Liver (tissue), 3 donors: ENCODE data around the gene PLA2R1.
A peak's percentile ranks its signal among the peaks of the same experiment; 100 is the strongest.

Experiments
- FOXA1 ChIP-seq: IDR thresholded peaks from 2 replicates; pipeline ENCODE4 v1.6.1; 2016; ENCODE audit warnings: antibody characterized with exemption
- GABPA ChIP-seq, 2 donors: IDR thresholded peaks in 1 of 2; conservative IDR thresholded peaks in 1 of 2; 2 replicates each; pipeline ENCODE4 v1.6.1; 2016; ENCODE audit warnings: antibody characterized with exemption in 2 of 2, mild to moderate bottlenecking in 1 of 2, moderate library complexity in 1 of 2
- JUND ChIP-seq, 2 donors: IDR thresholded peaks; 2 replicates each; pipeline ENCODE4 v1.6.1; 2016; ENCODE audit warnings: antibody characterized with exemption in 2 of 2
- SP1 ChIP-seq: IDR thresholded peaks from 2 replicates; pipeline ENCODE4 v1.6.1; 2018; ENCODE audit warnings: antibody characterized with exemption, mild to moderate bottlenecking
- TAF1 ChIP-seq: conservative IDR thresholded peaks from 2 replicates; pipeline ENCODE4 v1.6.1; 2016; ENCODE audit warnings: antibody characterized with exemption, mild to moderate bottlenecking
- TF ChIP-seq, protein P1 (sequence below): fragments of 150-350 bp; IDR thresholded peaks from 2 replicates; pipeline ENCODE4 v1.5.1; 2017; ENCODE audit warnings: improper control_type of control experiment, low read depth, low read length; ENCODE audit not compliant: missing input control
- TF ChIP-seq, protein P2 (sequence below): IDR thresholded peaks from 2 replicates; pipeline ENCODE4 v1.6.1; 2016; ENCODE audit warnings: antibody characterized with exemption
- TF ChIP-seq, protein P3 (sequence below): IDR thresholded peaks from 2 replicates; pipeline ENCODE4 v1.6.1; 2016; ENCODE audit warnings: antibody characterized with exemption
- TF ChIP-seq, protein P4 (sequence below): IDR thresholded peaks from 2 replicates; pipeline ENCODE4 v1.6.1; 2016; ENCODE audit warnings: antibody characterized with exemption, mild to moderate bottlenecking
- donor health status: healthy.
- donor health status: healthy.

DNA sequence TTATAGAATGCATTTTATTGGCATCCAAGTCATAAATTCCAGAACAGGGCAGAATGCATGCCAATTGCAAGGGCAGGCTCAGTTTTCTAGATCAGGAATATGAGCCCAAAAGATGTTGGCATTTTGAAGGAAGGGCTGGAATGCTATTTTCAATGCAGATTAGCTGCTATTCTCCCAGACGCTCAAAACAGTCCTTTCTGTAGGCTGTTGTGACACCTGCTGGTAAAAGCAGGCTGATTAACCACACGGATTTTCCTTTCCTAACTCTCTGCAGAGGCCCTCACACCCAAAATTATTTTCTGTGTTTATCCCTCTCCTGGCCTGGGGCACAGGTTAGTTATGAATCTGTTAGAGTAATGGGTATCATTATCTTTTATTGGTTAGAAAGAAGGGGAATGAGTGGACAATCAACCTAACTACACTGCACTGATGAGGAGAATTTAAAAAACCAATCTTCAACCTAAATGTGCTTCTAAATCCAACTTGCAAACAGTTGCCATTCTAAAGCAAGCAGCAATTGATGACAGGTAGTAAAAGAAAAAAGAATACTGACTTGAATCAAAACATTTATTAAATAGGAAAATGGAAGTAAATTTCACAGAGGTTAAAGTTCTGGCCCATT is 94.0 kb downstream of the PLA2R1 start:
- TF ChIP-seq, protein P1, sequence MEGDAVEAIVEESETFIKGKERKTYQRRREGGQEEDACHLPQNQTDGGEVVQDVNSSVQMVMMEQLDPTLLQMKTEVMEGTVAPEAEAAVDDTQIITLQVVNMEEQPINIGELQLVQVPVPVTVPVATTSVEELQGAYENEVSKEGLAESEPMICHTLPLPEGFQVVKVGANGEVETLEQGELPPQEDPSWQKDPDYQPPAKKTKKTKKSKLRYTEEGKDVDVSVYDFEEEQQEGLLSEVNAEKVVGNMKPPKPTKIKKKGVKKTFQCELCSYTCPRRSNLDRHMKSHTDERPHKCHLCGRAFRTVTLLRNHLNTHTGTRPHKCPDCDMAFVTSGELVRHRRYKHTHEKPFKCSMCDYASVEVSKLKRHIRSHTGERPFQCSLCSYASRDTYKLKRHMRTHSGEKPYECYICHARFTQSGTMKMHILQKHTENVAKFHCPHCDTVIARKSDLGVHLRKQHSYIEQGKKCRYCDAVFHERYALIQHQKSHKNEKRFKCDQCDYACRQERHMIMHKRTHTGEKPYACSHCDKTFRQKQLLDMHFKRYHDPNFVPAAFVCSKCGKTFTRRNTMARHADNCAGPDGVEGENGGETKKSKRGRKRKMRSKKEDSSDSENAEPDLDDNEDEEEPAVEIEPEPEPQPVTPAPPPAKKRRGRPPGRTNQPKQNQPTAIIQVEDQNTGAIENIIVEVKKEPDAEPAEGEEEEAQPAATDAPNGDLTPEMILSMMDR = peak; percentile 35
- TF ChIP-seq GABPA (IDR thresholded peaks at IDR 0.05 in 1 of 2, conservative IDR thresholded peaks at IDR 0.05 in 1 of 2) (no peak), TAF1 (no peak), JUND (IDR thresholded peaks at IDR 0.05) (no peak), FOXA1 (no peak), SP1 (no peak)
- TF ChIP-seq, protein P2, sequence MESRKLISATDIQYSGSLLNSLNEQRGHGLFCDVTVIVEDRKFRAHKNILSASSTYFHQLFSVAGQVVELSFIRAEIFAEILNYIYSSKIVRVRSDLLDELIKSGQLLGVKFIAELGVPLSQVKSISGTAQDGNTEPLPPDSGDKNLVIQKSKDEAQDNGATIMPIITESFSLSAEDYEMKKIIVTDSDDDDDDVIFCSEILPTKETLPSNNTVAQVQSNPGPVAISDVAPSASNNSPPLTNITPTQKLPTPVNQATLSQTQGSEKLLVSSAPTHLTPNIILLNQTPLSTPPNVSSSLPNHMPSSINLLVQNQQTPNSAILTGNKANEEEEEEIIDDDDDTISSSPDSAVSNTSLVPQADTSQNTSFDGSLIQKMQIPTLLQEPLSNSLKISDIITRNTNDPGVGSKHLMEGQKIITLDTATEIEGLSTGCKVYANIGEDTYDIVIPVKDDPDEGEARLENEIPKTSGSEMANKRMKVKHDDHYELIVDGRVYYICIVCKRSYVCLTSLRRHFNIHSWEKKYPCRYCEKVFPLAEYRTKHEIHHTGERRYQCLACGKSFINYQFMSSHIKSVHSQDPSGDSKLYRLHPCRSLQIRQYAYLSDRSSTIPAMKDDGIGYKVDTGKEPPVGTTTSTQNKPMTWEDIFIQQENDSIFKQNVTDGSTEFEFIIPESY = no peak
- TF ChIP-seq, protein P3, sequence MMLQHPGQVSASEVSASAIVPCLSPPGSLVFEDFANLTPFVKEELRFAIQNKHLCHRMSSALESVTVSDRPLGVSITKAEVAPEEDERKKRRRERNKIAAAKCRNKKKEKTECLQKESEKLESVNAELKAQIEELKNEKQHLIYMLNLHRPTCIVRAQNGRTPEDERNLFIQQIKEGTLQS = no peak
- TF ChIP-seq, protein P4, sequence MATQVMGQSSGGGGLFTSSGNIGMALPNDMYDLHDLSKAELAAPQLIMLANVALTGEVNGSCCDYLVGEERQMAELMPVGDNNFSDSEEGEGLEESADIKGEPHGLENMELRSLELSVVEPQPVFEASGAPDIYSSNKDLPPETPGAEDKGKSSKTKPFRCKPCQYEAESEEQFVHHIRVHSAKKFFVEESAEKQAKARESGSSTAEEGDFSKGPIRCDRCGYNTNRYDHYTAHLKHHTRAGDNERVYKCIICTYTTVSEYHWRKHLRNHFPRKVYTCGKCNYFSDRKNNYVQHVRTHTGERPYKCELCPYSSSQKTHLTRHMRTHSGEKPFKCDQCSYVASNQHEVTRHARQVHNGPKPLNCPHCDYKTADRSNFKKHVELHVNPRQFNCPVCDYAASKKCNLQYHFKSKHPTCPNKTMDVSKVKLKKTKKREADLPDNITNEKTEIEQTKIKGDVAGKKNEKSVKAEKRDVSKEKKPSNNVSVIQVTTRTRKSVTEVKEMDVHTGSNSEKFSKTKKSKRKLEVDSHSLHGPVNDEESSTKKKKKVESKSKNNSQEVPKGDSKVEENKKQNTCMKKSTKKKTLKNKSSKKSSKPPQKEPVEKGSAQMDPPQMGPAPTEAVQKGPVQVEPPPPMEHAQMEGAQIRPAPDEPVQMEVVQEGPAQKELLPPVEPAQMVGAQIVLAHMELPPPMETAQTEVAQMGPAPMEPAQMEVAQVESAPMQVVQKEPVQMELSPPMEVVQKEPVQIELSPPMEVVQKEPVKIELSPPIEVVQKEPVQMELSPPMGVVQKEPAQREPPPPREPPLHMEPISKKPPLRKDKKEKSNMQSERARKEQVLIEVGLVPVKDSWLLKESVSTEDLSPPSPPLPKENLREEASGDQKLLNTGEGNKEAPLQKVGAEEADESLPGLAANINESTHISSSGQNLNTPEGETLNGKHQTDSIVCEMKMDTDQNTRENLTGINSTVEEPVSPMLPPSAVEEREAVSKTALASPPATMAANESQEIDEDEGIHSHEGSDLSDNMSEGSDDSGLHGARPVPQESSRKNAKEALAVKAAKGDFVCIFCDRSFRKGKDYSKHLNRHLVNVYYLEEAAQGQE = no peak
